A549 treated with CpdA at 1 μM for 4 hours (cell line): Measurements from ENCODE around the gene MXRA5. TPM values are rescaled to one million over a fixed set of nuclear protein-coding genes. Genes with fewer than 3 reads are reported as not detected.

Source experiments
- total RNA-seq: library from RNA; stranded (reverse); fragments of 200-300 nt; extraction: Qiagen RNA extraction; gene quantifications from 5 replicates; pipeline ENCODE4 v1.2.3, GENCODE V29; 2022; ENCODE audit warnings: low read depth

Gene MXRA5, protein sequence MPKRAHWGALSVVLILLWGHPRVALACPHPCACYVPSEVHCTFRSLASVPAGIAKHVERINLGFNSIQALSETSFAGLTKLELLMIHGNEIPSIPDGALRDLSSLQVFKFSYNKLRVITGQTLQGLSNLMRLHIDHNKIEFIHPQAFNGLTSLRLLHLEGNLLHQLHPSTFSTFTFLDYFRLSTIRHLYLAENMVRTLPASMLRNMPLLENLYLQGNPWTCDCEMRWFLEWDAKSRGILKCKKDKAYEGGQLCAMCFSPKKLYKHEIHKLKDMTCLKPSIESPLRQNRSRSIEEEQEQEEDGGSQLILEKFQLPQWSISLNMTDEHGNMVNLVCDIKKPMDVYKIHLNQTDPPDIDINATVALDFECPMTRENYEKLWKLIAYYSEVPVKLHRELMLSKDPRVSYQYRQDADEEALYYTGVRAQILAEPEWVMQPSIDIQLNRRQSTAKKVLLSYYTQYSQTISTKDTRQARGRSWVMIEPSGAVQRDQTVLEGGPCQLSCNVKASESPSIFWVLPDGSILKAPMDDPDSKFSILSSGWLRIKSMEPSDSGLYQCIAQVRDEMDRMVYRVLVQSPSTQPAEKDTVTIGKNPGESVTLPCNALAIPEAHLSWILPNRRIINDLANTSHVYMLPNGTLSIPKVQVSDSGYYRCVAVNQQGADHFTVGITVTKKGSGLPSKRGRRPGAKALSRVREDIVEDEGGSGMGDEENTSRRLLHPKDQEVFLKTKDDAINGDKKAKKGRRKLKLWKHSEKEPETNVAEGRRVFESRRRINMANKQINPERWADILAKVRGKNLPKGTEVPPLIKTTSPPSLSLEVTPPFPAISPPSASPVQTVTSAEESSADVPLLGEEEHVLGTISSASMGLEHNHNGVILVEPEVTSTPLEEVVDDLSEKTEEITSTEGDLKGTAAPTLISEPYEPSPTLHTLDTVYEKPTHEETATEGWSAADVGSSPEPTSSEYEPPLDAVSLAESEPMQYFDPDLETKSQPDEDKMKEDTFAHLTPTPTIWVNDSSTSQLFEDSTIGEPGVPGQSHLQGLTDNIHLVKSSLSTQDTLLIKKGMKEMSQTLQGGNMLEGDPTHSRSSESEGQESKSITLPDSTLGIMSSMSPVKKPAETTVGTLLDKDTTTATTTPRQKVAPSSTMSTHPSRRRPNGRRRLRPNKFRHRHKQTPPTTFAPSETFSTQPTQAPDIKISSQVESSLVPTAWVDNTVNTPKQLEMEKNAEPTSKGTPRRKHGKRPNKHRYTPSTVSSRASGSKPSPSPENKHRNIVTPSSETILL (N-terminal part only)
- total RNA-seq, result not detected in 5 replicates

GRCh38 chrX:3346501-3347259 lies at the start of gene MXRA5:
MXRA5 (minus strand) TSS chrX:3346652; CDS start chrX:3343833, 2,819 bp downstream.

